NAMALWA (cell line): ENCODE results near the gene IL20RB.
"Not testable (repeated sequence)": the region's sequence is repeated elsewhere in the genome, so short reads cannot be mapped to it uniquely, and the experiment has no call there.

Source experiments
- DNase-seq: peaks from one replicate; pipeline ENCODE4 v3.0.0-alpha.2; 2015; ENCODE audit warnings: low spot score

The IL20RB gene

GRCh38 chr3:136946978-136947377, 10.8 kb upstream of the IL20RB start:
- DNase-seq, result no peak

GRCh38 chr3:136947477-136947876, 10.3 kb upstream of the IL20RB start:
- peak; percentile 22 for DNase-seq

GRCh38 chr3:136949146-136949545, 8.6 kb upstream of the IL20RB start:
- DNase-seq, result peak; percentile 29

DNA sequence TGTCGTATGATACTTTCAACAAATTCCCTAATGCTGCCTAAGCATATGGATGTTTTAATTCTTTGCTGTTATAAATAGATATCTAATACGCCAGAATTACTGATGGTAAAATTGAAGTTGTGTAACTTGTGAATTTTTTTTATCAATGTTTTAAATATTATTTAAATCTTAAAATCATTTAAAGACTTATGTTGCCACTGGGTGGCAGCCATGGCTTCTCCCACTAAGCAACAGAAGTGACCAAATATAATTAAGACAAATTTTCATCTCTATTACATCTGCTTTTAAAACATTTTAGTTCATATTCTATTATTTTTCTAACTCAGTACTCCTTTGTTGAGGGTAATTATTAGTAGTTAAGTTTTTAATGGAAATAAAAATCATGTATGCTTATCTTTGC, 8.1 kb upstream of the IL20RB start:
- peak; percentile 26 for DNase-seq

- DNase-seq, result no peak
Measured at GRCh38 chr3:136950623-136951022, 7.2 kb upstream of the IL20RB start.

- DNase-seq, result no peak
Measured at GRCh38 chr3:136952292-136952691, 5.5 kb upstream of the IL20RB start.

- DNase-seq, result no peak
Measured at GRCh38 chr3:136954251-136954650, 3.5 kb upstream of the IL20RB start.

- no peak for DNase-seq
Measured at GRCh38 chr3:136954980-136955780, 2.6 kb upstream of the IL20RB start.

- DNase-seq, result no peak
Measured at GRCh38 chr3:136955813-136956212, 2.0 kb upstream of the IL20RB start.

DNA sequence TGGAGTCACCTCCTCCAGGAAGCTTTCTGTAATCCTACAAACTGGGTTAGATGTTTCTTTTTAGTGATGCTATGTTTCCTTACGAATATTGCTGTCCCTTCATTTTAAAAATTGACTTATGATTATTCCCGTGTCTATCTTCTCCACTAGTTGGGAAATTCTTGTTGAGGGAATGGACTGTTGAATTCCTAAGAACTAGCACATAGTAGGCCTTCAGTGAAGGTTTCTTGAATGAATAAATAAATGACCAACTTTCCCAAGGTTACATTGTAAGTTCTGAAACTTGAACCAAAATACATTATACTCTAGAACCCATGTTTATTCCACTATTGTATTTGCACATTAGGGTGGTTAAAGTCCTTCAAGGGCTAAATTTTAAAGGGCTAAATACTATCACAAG, 812 bp upstream of the IL20RB start:
- DNase-seq, result no peak

DNA sequence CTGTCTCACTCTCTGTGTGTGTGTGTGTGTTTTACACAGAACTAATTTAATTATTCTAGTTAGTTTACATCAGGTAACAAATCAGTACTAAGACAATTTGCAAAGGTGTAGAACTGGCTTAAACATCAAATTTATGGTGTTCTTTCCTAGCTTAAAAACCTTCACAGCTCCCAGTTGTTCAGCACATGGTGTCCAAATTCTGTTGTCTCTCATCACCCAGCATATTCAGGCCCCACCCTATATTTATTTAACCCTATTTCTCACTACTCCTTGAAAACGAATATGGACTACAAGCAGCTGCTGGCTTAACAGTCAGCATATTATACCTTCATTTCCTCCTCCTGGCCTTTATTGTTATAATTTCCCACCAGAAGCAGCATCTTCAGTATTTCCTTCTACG, 1.2 kb downstream of the IL20RB start:
- no peak for DNase-seq

DNA sequence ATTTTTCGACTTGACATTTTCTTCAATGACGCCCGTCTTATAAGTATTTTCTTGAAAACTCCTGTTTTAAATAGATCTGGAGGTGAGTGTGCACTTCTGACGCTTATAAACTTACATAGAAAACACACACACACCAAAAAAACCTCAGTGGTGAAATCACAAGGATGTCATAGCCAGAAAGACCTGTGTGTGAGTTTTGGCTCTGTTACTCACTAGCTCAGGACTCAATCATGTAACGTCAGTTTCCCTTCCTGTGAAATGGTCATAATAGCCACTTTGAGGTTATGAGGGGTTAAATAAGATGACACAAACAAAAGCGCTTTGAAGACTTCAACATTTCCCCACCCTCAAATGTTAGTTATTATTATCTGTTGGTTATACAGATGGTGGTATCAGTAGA, 1.8 kb downstream of the IL20RB start:
- DNase-seq, result no peak

DNA sequence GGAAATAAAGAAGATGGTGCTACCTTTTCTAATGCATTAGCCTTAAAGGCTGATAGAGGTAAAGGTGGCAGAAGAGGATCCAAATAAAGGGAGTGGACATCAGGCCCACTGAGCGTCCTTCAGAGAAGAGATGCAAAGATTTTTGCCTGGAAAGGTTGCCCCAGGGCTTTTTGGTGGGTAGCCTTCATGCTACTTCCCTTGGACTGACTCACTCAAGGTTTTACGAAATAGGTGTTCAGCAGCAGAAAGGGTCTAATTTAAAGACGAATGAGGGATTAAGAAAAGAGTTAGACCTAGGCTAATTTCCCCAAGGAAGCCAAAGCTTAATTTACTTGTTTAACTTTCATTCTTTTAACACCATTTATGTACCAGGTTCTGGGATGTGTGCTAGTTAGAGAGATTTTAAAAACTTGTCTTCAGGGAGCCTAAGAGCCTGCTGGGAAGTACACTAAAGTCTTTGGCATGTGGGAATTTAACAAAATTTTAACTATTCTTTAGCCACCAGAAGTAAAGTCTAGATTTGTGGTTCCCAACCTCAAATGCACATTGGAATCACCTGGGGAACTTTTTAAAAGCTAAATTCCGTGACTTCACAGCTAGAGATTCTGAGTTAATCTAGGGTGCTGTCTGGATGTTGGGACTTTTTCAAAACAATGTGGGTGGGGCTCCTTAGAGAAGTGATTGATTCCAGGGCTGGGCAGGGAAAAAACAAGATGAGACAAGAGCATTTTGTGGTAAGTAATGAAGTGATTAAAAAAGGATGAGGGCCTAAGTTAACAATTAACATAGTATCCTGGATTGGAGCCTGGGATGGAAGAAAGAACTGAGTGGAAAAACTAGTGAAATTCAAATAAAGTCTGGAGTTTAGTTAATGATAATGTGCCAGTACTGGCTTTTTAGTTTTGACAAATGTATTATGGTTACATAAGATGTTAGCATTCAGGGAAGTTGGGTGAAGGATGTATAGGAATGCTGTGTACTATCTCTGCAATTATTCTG, 3.4 kb downstream of the IL20RB start:
- no peak for DNase-seq

- DNase-seq, result no peak
Measured at GRCh38 chr3:136962927-136963326, 5.1 kb downstream of the IL20RB start.

GRCh38 chr3:136969539-136969938, 11.8 kb downstream of the IL20RB start:
- not testable (repeated sequence) for DNase-seq

DNA sequence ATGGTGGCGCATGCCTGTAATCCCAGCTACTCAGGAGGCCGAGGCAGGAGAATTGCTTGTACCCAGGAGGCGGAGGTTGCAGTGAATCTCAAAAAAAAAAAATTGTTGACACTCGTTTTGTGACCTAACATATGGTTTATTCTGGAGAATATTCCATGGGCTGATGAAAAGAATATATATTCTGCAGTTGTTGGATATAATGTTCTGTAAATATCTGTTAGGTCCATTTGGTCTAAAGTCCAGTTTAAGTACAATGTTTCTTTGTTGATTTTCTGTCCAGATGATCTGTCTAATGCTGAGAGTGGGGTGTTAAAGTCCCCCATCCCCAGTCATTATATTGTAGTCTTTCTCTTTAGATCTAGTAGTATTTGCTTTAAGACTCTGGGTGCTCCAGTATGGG, 15.6 kb downstream of the IL20RB start:
- no peak for DNase-seq

GRCh38 chr3:136974670-136975069, 16.9 kb downstream of the IL20RB start:
- DNase-seq, result no peak

- DNase-seq, result no peak
Measured at GRCh38 chr3:136979204-136979603, 21.4 kb downstream of the IL20RB start.

DNA sequence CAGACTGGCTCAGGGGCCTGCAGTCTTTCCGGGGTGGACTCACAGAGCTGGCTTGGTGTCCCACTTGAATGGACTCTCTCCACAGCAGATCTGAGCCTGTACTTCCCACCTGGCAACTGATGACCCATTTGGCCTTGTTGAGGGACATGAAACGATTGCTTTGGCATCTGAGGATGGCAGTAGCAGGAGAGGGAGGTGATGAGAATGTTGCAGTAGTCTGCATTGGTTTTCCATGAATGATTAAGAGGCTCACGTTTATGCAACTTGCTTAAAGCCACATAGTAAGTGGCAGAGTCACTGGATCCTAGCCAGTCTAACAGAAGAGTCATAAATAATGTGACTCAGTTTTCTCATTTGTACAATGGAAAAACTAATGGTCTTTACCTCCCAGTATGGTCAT, 21.9 kb downstream of the IL20RB start:
- no peak for DNase-seq

- DNase-seq, result no peak
Measured at GRCh38 chr3:136982033-136982432, 24.2 kb downstream of the IL20RB start.

GRCh38 chr3:136982520-136983138, 24.8 kb downstream of the IL20RB start:
- no peak for DNase-seq

- no peak for DNase-seq
Measured at GRCh38 chr3:136984837-136985236, 27.1 kb downstream of the IL20RB start.
